ENCODE measurements around the gene IFRD1. TPM values are rescaled to one million over a fixed set of nuclear protein-coding genes. Genes with fewer than 3 reads are reported as not detected.

IFRD1 gene
- total RNA-seq, 2 donors from 2014 or later, result 54.3 to 57.6 TPM

DNA sequence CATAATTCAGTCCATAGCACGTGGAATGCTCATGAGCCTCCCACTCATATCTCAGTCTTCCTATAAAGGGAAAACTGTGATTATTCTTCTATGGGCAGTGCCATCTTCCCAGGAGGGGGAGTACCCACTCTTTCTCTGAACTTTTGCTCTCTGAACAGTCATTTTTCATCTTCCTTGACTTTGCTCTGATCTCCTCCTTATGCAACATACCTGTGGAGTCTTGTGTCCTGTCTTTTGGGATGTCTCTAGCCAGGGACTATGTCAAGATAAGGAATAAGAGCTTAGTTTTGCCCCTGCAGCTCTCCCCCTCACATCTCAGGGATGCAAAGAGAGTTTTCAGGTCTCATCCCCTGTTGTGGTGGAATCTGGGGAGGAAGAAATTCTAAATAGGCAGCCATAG lies 58.1 kb downstream of the IFRD1 start:
- Mint-ChIP-seq H3K27me3 (ENCODE audit: insufficient read depth) (peaks cover 2% of the 10 kb centered on the region), H3K9me3 (no peaks in the 10 kb centered on the region), H3K27ac (no peak overlapping the region), H3K4me3 (no peak overlapping the region), H3K36me3 (ENCODE audit: low read depth) (no peaks in the 10 kb centered on the region), H3K4me1 (no peaks in the 10 kb centered on the region)
- no peaks in the 10 kb centered on the region for H3K36me3 ChIP-seq (ENCODE audit: control insufficient read depth, insufficient read depth, low read length)
- no peak overlapping the region for H3K27ac ChIP-seq (ENCODE audit: low read depth, low read length)
- H3K9ac ChIP-seq (ENCODE audit: extremely low read depth, low read length, poor library complexity, severe bottlenecking), result no peak overlapping the region
- no peak for DNase-seq
- peaks cover 5% of the 10 kb centered on the region for H3K27me3 ChIP-seq (ENCODE audit: control insufficient read depth, insufficient read depth, low read length, poor library complexity, severe bottlenecking)
- WGBS, 2 experiments (ENCODE audit: insufficient coverage in 1 of 2, insufficient read length in 1 of 2), result 87 to 100% methylated on average over 1 of the region's 1 CpG
- no peaks in the 10 kb centered on the region for H3K9me3 ChIP-seq (ENCODE audit: control insufficient read depth, low read length)
- no peaks in the 10 kb centered on the region for H3K4me1 ChIP-seq (ENCODE audit: control insufficient read depth, insufficient read depth, low read length)
- TF ChIP-seq, protein P1, sequence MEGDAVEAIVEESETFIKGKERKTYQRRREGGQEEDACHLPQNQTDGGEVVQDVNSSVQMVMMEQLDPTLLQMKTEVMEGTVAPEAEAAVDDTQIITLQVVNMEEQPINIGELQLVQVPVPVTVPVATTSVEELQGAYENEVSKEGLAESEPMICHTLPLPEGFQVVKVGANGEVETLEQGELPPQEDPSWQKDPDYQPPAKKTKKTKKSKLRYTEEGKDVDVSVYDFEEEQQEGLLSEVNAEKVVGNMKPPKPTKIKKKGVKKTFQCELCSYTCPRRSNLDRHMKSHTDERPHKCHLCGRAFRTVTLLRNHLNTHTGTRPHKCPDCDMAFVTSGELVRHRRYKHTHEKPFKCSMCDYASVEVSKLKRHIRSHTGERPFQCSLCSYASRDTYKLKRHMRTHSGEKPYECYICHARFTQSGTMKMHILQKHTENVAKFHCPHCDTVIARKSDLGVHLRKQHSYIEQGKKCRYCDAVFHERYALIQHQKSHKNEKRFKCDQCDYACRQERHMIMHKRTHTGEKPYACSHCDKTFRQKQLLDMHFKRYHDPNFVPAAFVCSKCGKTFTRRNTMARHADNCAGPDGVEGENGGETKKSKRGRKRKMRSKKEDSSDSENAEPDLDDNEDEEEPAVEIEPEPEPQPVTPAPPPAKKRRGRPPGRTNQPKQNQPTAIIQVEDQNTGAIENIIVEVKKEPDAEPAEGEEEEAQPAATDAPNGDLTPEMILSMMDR (conservative IDR thresholded peaks at IDR 0.05), result no peak
- H3K4me3 ChIP-seq (ENCODE audit: low read length), result no peak overlapping the region

GRCh38 chr7:112509402-112509801 lies 59.1 kb downstream of the IFRD1 start:
- peak; percentile 30 for DNase-seq
- Mint-ChIP-seq H3K9me3 (no peaks in the 10 kb centered on the region), H3K27me3 (ENCODE audit: insufficient read depth) (peaks cover 2% of the 10 kb centered on the region), H3K36me3 (ENCODE audit: low read depth) (no peaks in the 10 kb centered on the region), H3K4me3 (no peak overlapping the region), H3K27ac (no peak overlapping the region), H3K4me1 (no peaks in the 10 kb centered on the region)
- Histone ChIP-seq H3K27ac (ENCODE audit: low read depth, low read length) (no peak overlapping the region), H3K4me1 (ENCODE audit: control insufficient read depth, insufficient read depth, low read length) (no peaks in the 10 kb centered on the region), H3K4me3 (ENCODE audit: low read length) (no peak overlapping the region), H3K36me3 (ENCODE audit: control insufficient read depth, insufficient read depth, low read length) (no peaks in the 10 kb centered on the region), H3K27me3 (ENCODE audit: control insufficient read depth, insufficient read depth, low read length, poor library complexity, severe bottlenecking) (peaks cover 5% of the 10 kb centered on the region), H3K9ac (ENCODE audit: extremely low read depth, low read length, poor library complexity, severe bottlenecking) (no peak overlapping the region), H3K9me3 (ENCODE audit: control insufficient read depth, low read length) (no peaks in the 10 kb centered on the region)
- 92 to 94% methylated on average over 2 to 5 of the region's 5 CpGs for WGBS, 2 experiments (ENCODE audit: insufficient coverage in 1 of 2, insufficient read length in 1 of 2)
- TF ChIP-seq, protein P1 (conservative IDR thresholded peaks at IDR 0.05), result no peak

DNA sequence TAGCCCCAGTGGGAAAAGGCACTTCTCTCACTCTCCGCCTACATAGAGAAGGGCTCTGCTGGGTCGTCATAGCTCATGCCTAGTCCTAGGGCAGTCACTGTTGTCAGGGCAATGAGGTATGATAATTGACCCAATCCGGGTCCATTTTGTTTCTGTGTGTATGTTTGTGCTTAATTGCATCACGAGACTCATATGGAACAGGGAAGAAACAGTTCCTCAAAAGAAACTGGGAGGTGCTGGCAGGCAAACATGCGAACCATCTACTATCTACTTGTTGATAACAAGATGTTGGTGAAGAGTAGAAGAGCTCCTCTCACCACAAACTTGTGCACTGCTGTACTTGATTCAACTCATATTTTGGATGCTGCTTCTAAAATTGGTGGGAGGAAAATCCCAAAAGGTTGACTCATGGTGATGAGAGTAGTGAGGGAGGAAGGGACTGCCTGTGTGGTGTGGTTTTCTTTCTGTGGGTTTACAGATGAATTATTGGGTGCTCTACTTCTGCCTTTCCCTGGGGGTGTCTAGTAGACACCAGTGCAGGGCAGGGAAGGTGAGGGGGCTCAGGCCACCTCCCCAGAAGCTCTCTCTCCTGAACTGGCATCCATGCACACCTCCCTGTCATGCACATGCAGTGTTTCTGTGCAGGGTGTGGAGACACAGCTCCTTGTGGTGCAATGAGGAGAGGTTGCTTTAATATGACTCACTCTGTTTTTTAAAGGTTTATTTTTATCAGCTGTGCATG lies 59.9 kb downstream of the IFRD1 start:
- no peaks in the 10 kb centered on the region for H3K9me3 ChIP-seq (ENCODE audit: control insufficient read depth, low read length)
- H3K9me3 Mint-ChIP-seq, result no peaks in the 10 kb centered on the region
- H3K27ac ChIP-seq (ENCODE audit: low read depth, low read length), result no peak overlapping the region
- no peaks in the 10 kb centered on the region for H3K4me1 ChIP-seq (ENCODE audit: control insufficient read depth, insufficient read depth, low read length)
- DNase-seq, result peak; percentile 16
- no peak overlapping the region for H3K9ac ChIP-seq (ENCODE audit: extremely low read depth, low read length, poor library complexity, severe bottlenecking)
- no peaks in the 10 kb centered on the region for H3K27me3 Mint-ChIP-seq (ENCODE audit: insufficient read depth)
- H3K27me3 ChIP-seq (ENCODE audit: control insufficient read depth, insufficient read depth, low read length, poor library complexity, severe bottlenecking), result peaks cover 5% of the 10 kb centered on the region
- no peak overlapping the region for H3K4me3 ChIP-seq (ENCODE audit: low read length)
- 91 to 97% methylated on average over 3 to 5 of the region's 5 CpGs for WGBS, 2 experiments (ENCODE audit: insufficient coverage in 1 of 2, insufficient read length in 1 of 2)
- H3K4me1 Mint-ChIP-seq, result no peaks in the 10 kb centered on the region
- H3K27ac Mint-ChIP-seq, result no peak overlapping the region
- no peaks in the 10 kb centered on the region for H3K36me3 Mint-ChIP-seq (ENCODE audit: low read depth)
- TF ChIP-seq, protein P1 (conservative IDR thresholded peaks at IDR 0.05), result no peak
- no peak overlapping the region for H3K4me3 Mint-ChIP-seq
- no peaks in the 10 kb centered on the region for H3K36me3 ChIP-seq (ENCODE audit: control insufficient read depth, insufficient read depth, low read length)

All from endodermal cell (in vitro differentiated cells).